SHP77 treated with DMSO at 0.1 percent for 48 hours (cell line): ENCODE measurements around the gene PACRGL.

Experiments used
- DNase-seq: peaks from one replicate; lab custom pipeline; 2025; lab: John Stamatoyannopoulos, UW

Gene PACRGL

DNA sequence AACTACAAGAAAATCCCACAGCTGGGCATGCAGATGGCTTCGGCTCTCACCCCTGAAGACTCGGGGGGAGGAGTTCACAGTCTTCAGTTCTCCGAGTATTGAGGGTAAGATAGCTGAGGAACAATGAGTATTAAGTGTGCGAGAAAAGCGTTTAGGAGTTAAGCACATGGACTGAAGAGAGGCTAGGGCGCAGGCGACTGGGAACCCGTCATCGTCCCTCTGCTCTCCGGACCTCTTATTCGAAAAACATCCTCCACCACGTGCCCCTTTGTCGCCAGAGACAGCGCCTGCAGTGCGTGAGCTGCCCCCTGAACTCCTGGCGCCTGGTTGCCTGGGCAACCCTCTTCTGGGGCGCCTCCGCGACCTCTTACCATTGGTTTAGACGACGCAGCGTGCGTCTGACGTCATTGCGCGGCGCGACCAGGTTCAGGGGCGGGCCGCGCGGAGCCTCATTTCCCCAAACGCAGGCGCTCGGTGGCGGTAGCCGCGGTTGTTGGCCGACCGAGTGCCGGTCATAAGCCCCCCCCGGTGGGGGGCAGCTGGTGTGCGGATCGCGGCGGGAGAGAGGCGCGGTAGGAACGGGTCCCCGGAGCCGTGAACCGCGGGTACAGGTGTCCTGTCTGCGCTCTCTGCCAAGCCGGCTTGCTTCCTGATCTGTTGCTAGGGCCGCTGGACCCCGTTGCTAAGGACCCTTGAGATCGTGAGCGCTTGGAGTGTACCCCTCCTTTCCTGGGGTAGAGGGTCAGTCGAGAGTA, at the start of gene PACRGL:
Gene PACRGL, plus strand, starts transcription at position 452 of the 755 bp plus-strand sequence. CDS start 4,024 bp downstream, outside the sequence.
- DNase-seq: peak; percentile 63

DNA sequence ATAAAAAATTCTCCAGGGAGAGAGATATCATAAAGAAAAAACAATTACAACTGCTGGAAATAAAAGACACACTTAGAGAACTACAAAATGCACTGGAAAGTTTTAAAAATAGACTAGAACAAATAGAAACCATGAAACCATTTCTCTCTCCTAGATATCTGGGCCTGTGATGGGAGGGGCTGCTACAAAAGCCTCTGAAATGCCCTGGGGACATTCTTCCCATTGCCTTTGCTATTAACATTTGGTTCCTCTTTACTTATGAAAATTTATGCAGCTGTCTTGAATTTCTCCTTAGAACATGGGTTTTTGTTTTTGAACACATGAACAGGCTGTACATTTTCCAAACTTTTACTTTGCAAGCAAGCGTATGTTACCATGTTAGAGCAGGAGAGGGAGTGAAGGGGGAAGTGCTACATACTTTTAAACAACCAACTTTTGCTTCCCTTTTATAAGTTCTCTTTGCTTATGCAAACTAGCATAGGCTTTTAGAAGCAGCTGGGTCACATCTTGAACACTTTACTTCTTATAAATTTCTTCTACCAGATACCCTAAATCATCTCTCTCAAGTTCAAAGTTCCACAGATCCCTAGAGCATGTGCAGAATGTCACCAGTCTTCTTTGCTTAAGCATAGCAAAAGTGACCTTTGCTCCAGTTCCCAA, 47.9 kb upstream of the PACRGL start:
- DNase-seq: no peak

DNA sequence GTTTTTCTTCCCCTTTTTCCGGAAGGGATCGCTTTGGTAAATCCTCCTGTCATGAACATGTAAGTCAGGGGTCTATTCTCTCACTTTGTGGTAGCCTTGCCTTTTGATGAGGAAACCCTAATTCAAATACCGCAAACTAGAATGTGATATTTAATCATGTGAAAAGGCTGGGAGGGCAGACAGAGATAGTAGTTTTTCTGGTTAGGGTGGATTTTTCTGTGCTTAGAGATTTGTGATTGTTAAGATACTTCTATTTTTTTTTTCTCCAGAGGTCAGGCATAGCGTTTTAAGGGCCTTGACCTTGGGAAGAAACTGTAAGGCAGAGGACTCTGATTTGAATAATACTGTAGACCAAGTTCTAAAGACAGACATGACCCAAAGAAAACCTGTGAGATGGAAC, 41.8 kb upstream of the PACRGL start:
- DNase-seq: no peak

DNA sequence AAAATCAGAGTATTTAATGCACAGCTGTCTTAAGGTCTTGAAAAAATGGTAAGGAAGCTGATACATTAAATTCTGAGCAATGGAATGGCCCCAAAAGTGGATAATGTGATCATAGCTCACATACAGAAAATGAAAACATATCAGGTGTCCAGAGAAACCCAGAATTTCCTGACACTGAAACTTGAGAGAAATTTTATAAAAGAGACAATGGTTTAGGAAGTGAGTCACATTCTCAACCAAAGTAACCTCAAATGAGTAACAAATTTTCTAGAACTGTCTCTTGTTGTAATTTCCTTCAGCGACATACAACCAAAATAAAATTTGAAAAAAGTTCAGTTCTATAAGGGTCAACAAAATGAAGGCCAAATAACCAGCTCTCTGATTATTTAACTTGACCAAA, 37.4 kb upstream of the PACRGL start:
- DNase-seq: no peak

GRCh38 chr4:20666012-20666860, 34.0 kb upstream of the PACRGL start:
- no peak for DNase-seq

DNA sequence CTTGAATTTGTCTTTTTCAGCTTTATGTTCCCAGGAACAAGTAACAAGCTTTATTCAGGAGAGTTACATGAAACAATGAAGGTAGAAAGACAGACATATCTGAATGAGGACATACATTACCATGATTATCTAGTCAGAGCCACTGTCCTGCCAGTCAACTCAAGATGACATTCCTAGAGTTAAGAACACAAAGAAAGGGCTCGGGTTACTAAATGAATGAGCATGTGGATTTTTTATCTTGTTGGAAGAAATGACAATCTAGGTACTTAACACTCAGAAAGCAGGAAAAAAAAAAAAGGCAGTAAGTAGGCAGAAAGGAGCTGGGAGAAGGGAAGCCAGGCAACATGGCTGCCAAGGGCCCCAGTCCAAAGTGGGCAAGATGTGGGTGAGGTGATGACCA, 28.0 kb upstream of the PACRGL start:
- no peak for DNase-seq

DNA sequence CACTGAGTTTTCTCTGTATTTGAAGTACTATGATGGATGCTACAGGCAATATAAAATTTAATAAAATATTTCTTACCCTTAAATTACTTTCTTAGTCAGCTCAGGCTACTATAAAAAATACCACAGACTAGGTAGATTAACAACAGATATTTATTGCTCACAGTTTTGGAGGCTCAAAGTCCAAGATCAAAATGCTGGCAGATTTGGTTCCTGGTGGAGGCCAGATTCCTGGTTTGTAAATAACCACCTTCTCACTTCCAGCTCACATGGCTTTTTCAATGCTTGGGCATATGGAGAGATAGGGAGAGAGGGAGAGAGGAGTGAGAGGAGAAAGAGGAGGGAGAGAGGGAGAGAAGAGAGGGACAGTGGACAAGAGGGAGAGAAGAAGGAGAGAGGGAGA, 24.5 kb upstream of the PACRGL start:
- DNase-seq: no peak

DNA sequence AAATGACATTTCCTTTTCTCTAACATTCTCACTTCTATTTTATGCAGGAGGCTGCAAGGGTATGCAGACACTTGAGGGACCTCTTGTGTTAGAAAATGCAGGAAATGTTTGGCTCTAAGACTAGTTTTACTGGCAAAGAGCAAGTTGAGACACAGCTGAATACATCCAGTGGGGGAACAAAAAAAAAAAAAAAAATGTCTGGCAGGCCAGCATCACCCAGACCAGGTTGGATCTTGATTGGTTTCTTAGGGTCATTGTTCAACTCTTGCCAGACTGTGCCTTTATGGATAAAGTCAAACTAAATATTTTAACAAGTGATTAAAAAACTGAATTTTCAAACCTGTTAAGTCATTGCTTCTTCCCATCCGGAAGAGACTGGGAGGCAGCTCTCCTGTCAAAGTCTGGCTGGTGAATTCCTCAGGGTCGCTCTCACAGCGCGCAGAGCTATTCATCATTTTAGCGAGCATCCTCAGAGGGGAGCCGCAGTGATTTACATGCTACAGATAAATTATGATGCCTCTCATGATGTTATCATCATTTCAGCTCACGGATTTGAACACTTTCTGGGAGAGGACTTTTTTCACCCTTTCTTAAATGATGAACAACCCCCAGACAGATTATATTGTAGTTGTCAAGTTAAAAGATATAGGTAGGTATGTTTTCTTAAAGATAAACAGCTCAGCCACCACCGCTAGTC, 23.6 kb upstream of the PACRGL start:
- DNase-seq: no peak

GRCh38 chr4:20678400-20678799, 21.9 kb upstream of the PACRGL start:
- DNase-seq: no peak

DNA sequence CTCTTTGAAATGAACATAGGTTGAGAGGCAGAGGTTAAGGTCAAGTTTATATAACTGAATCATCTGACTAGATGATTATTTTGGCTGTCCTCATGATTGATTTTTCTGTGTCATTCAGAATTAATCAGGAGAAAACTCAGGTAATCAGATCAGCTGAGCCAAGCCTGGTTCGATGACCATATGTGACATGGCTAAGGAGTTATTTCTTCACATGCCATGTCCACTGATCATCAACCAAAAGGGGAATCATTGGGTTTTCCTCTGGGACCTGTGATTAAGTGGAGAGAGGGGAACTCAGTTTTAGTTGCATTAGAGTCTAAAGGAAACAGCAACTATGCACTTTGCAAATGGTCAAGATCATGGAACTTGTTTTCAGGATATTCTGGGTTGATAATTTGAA, 20.3 kb upstream of the PACRGL start:
- no peak for DNase-seq

DNA sequence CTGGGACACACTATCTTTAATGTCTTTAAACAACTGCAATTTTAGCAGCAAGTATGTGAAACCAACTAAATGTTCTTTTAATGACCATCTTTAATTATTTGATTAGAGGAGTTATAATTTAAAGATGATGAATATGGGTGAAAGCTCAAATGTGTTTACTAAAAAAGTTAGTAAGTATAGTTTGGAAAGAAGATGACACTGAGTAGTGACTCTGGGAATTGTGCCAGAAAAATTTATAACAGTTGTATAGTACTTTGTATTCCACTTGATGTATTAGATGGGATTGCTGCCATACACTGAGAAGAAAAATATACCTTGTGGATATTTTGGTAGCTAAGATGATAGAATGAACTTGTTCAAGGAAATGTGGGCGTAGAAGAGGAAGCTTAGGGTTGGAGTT, 19.5 kb upstream of the PACRGL start:
- DNase-seq: no peak

DNA sequence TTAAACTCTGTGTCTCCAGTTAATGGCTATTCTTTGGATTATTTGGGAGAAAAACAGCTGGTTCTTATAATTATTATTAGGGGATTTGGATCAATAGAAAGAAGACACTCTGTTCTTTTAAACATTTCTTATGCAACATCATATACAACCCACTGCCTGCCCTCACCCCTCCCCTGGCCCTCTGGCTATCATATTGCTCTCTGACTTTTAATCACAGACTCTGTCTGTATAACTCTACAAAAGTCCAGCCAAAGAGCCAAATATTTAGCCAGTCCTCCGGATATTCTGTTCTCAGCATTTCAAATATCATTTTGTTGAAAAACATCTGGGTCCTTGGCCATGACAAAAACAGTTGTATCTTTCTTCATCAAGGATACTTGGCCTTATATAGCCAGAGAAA, 19.0 kb upstream of the PACRGL start:
- DNase-seq: no peak

DNA sequence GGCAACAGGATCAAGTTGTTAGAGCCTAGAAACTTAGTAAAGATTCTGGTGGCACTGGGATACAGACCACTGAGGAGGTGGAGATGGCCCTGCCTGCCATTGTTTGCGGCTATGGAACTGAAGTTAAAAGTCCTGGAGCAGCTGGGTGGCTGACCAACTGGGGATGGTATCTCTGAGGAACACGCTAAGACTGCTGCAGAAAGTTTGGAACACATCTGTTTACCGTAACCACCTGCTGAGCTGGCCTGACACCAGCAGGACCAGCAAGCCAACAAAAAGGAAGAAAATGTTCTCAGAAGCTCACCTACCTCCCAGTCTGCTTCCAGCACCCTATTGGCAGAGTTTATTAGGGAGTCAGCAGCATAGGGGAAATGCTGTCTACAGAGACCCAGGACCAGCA, 17.4 kb upstream of the PACRGL start:
- DNase-seq: no peak

DNA sequence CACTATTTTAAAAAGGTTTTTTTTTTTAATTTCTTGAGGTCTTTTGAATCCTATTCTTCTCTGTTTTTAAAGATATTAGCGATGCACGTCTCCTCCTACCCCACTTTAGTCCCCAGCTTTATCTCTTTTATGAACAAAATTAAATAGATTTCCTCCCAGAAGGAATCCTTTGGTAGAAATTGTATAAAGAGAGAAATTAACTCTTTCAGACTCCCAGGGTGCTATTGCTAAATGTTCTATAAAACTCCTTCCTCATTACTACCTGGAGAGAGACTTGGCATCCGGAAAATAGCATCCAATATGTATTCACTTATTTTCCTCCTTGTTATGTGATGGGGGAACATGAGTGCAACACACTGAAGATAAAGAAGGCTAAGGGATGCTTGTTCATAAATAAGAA, 16.5 kb upstream of the PACRGL start:
- no peak for DNase-seq

- no peak for DNase-seq
Observed at GRCh38 chr4:20684852-20685763, 15.2 kb upstream of the PACRGL start.

GRCh38 chr4:20687864-20688263, 12.4 kb upstream of the PACRGL start:
- no peak for DNase-seq

DNA sequence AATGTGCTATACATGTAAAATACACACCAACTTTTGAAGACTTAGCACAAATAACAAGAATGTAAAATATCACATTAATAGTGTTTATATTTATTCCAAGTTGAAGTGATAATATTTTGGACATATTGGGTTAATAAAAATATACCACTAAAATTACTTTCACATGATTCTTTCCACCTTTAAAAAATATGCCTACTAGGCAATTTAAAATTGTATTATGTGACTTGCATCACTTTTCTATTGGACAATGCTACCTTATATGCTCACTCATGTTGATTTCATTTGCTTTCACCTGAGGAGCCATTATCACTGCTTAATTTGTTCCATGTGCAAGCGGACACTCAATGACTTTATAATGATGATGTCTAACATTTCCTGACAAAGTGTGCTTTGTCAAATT, 3.4 kb upstream of the PACRGL start:
- no peak for DNase-seq

GRCh38 chr4:20698382-20698781, 1.9 kb upstream of the PACRGL start:
- DNase-seq: no peak

DNA sequence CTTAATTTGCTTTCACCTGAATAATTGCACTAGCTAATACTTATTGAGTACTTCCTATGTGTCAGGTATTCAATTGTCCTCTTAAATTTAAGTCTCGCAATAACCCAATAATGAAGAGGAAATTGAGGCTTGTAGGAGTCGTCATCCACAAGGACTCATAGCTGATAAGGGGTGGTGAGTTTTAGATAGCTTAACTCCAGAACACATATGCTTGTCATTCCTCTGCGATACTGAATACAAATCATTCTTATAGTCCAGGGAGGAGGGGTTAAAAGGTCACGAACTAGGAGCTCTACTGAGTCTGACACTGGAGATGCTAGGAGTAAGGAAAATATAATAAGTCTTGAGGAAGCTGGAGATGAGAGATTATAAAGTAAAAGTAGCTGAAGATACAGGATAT, 1.4 kb upstream of the PACRGL start:
- no peak for DNase-seq

DNA sequence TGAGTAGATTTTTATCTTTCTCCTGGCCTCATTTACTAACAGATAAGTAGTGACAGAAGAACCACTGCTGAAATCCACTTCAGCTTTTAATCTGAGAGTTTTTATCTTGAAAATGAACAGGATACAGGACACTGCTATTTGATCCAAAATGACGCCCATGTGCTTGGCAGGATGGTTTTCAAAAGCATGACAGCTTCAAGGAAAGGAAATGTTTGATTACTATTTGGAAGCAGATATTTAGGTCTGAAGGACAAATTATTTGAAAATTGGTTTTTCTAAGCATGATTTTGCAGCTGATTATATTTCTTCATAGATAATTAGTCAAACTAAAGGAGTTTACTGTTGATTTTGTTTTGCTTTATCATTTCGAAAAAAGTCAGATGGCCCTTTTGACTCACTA, 11.1 kb downstream of the PACRGL start:
- no peak for DNase-seq

DNA sequence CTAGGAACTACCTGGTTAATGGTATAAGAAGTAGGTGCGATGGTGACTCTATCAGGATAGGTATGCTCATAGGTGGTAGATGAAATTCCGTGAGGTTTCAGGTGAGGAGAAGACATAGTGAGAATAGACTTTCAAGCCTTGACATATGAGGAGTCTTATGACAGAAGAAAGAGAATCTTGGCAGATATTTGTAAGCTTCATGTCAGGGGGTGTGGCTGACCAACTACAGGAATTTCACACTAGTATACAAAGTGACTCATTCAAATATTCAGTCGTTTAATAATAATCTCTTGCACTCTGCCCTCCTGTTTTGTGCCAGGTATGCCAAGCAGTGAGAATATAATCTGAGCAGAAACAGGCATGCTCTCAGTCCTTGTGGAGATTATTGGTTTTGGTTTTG, 22.8 kb downstream of the PACRGL start:
- no peak for DNase-seq
